ENCODE results near the gene NGLY1. TPM values are rescaled to one million over a fixed set of nuclear protein-coding genes. Genes with fewer than 3 reads are reported as not detected.

Gene NGLY1
- total and polyA plus RNA-seq, 2 of the 4 experiments (the other 2 are of a cell fraction) = 10.0 to 14.9 TPM

GRCh38 chr3:25687742-25688141 lies 95.5 kb downstream of the NGLY1 start:
- POLR2A ChIA-PET (ENCODE audit: unreplicated experiment) = no interaction called here
- Histone ChIP-seq H3K27ac (ENCODE audit: insufficient read depth, low read length) (no peak overlapping the region), H3K4me3 (ENCODE audit: insufficient read depth, low read depth, low read length) (no peak overlapping the region), H2AK9ac (replicated peaks; ENCODE audit: low read depth, low read length, poor library complexity) (no peak overlapping the region), H3K4me1 (ENCODE audit: control insufficient read depth, insufficient read depth, low read length) (no peaks in the 10 kb centered on the region), H4K5ac (ENCODE audit: low read depth, low read length) (no peak overlapping the region), H3K23ac (ENCODE audit: low read depth, low read length) (no peak overlapping the region), H2AFZ (replicated peaks; ENCODE audit: low read length, poor library complexity) (no peak overlapping the region), H3K36me3 (ENCODE audit: control insufficient read depth, insufficient read depth, low read length) (no peaks in the 10 kb centered on the region), H3K9me3 (ENCODE audit: control insufficient read depth, insufficient read depth, low read length) (no peaks in the 10 kb centered on the region), H2BK20ac (ENCODE audit: low read depth, low read length) (no peak overlapping the region), H3K18ac (ENCODE audit: low read depth, low read length) (no peak overlapping the region), H4K20me1 (ENCODE audit: insufficient read depth, low read length) (no peaks in the 10 kb centered on the region), H3K27me3 (ENCODE audit: control insufficient read depth, insufficient read depth, low read length) (peaks cover 2% of the 10 kb centered on the region; the same call in 1 of the 2 replicates), H3K56ac (ENCODE audit: extremely low read depth, insufficient read depth, low read length) (no peak overlapping the region), H3K9me1 (ENCODE audit: insufficient read depth, low read length) (no peaks in the 10 kb centered on the region), H2AK5ac (ENCODE audit: low read depth, low read length) (no peak overlapping the region), H3K4me2 (ENCODE audit: low read depth, low read length) (no peak overlapping the region), H3K79me1 (ENCODE audit: low read depth in 1 of 2, low read length in 2 of 2) (no peaks in the 10 kb centered on the region), H4K91ac (ENCODE audit: insufficient read depth, low read depth, low read length) (no peak overlapping the region), H3K9ac (ENCODE audit: low read depth, low read length) (no peak overlapping the region), H3K14ac (replicated peaks; ENCODE audit: low read depth, low read length) (no peak overlapping the region), H2BK120ac (ENCODE audit: low read depth, low read length) (no peak overlapping the region), H4K8ac (ENCODE audit: low read depth in 2 of 2, low read length in 2 of 2) (no peak overlapping the region), H2BK15ac (ENCODE audit: low read depth, low read length) (no peak overlapping the region), H2BK5ac (ENCODE audit: low read depth, low read length, poor library complexity, severe bottlenecking) (no peak overlapping the region), H3K4ac (ENCODE audit: low read depth, low read length) (no peak overlapping the region)
- BruUV-seq (replicated peaks) = no TSS peak
- no CpG with 5 or more reads among the region's 1 CpG for WGBS, 2 experiments (ENCODE audit: extremely low coverage in 2 of 2, insufficient read length in 1 of 2)
- DNase-seq = no peak
- no peak for ATAC-seq (ENCODE audit: low read depth)
- no peak for TF ChIP-seq MXI1 (IDR thresholded peaks at IDR 0.05; ENCODE audit: borderline replicate concordance, low read depth, low read length)
- in situ Hi-C loops (cut with MboI; ENCODE audit: low sequenced_read_pairs) (no loop called here), dilution Hi-C loops (cut with HindIII; ENCODE audit: low sequenced_read_pairs, unreplicated experiment) (no loop called here), intact Hi-C loops (cut with micrococcal nuclease) (no loop called here)
- CTCF ChIA-PET = interaction anchor here (0.6 to 0.7 kb wide), 3 partner anchors 85 to 302 kb away, joined by 3 to 6 read pairs (median 3); no protein-coding TSS in a partner anchor
